ENCODE measurements around the gene G2E3.
"Not testable (repeated sequence)": the region's sequence is repeated elsewhere in the genome, so short reads cannot be mapped to it uniquely, and the experiment has no call there.

- TF ChIP-seq, protein P1, sequence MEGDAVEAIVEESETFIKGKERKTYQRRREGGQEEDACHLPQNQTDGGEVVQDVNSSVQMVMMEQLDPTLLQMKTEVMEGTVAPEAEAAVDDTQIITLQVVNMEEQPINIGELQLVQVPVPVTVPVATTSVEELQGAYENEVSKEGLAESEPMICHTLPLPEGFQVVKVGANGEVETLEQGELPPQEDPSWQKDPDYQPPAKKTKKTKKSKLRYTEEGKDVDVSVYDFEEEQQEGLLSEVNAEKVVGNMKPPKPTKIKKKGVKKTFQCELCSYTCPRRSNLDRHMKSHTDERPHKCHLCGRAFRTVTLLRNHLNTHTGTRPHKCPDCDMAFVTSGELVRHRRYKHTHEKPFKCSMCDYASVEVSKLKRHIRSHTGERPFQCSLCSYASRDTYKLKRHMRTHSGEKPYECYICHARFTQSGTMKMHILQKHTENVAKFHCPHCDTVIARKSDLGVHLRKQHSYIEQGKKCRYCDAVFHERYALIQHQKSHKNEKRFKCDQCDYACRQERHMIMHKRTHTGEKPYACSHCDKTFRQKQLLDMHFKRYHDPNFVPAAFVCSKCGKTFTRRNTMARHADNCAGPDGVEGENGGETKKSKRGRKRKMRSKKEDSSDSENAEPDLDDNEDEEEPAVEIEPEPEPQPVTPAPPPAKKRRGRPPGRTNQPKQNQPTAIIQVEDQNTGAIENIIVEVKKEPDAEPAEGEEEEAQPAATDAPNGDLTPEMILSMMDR (IDR thresholded peaks at IDR 0.05; ENCODE audit: low read depth, low read length) = not testable (repeated sequence)
- TF ChIP-seq EZH2phosphoT487 (IDR thresholded peaks at IDR 0.05; ENCODE audit: low read depth) = not testable (repeated sequence)
Measured at GRCh38 chr14:30644462-30644861, 85.5 kb downstream of the G2E3 start.
